PC-9 (cell line): ENCODE measurements around the gene PTPRS. TPM values are rescaled to one million over a fixed set of nuclear protein-coding genes. Genes with fewer than 3 reads are reported as not detected.

Experiments used
- BruUV-seq: library from RNA; stranded (reverse); fragments of 400-500 nt; replicated peaks from 2 replicates; lab custom pipeline; 2021; lab: Mats Ljungman, UMichigan
- CTCF ChIA-PET: fragments of 300-600 bp; sonication (Branson Sonifier 250); formaldehyde crosslinking; loops from one replicate; lab custom pipeline; 2022; ENCODE audit warnings: antibody characterized with exemption; lab: Charles Lee
- POLR2A ChIA-PET: fragments of 300-600 bp; sonication (Branson Sonifier 250); formaldehyde crosslinking; loops from one replicate; lab custom pipeline; 2022; ENCODE audit warnings: antibody characterized with exemption; ENCODE audit not compliant: unreplicated experiment; lab: Charles Lee
- DNase-seq, 2 experiments: peaks; one replicate each; pipeline versions ENCODE4 v3.0.0 to v3.0.0-alpha.2; 2015 to 2022; ENCODE audit warnings: mixed read lengths in 1 of 2
- H2AFZ ChIP-seq: fragments of 200-600 bp; sonication (generic); 2 replicates; pipeline ENCODE4 v1.8.1; 2017; ENCODE audit warnings: antibody characterized with exemption
- H3F3A ChIP-seq: fragments of 200-600 bp; sonication (generic); 2 replicates; pipeline ENCODE4 v1.8.1; 2017; ENCODE audit warnings: antibody characterized with exemption, mild to moderate bottlenecking, low read depth; ENCODE audit not compliant: insufficient read depth
- H3K27ac ChIP-seq: fragments of 200-600 bp; sonication (generic); 2 replicates; pipeline ENCODE4 v1.6.1; 2016; ENCODE audit warnings: mixed run types
- H3K27me3 ChIP-seq: fragments of 200-600 bp; sonication (generic); 2 replicates; pipeline ENCODE4 v1.6.1; 2016; ENCODE audit warnings: low read depth, mixed run types; ENCODE audit not compliant: insufficient read depth
- H3K36me3 ChIP-seq: fragments of 200-600 bp; sonication (generic); 2 replicates; pipeline ENCODE4 v1.6.1; 2016; ENCODE audit warnings: low read depth, mixed run types
- H3K4me1 ChIP-seq: fragments of 200-600 bp; sonication (generic); replicated peaks from 2 replicates; pipeline ENCODE4 v1.6.1; 2016; ENCODE audit warnings: mixed run types; ENCODE audit not compliant: insufficient read depth
- H3K4me2 ChIP-seq: fragments of 200-600 bp; sonication (generic); 2 replicates; pipeline ENCODE4 v1.6.1; 2017; ENCODE audit warnings: mixed run types
- H3K4me3 ChIP-seq: fragments of 200-600 bp; sonication (generic); 2 replicates; pipeline ENCODE4 v1.6.1; 2016; ENCODE audit warnings: mixed run types
- H3K79me2 ChIP-seq: fragments of 200-600 bp; sonication (generic); 2 replicates; pipeline ENCODE4 v1.6.1; 2017; ENCODE audit warnings: low read depth, mixed run types
- H3K9me2 ChIP-seq: fragments of 200-600 bp; sonication (generic); 2 replicates; pipeline ENCODE4 v1.8.1; 2017; ENCODE audit warnings: mild to moderate bottlenecking; ENCODE audit not compliant: insufficient read depth
- H3K9me3 ChIP-seq: fragments of 200-600 bp; sonication (generic); 2 replicates; pipeline ENCODE4 v1.8.1; 2016; ENCODE audit warnings: low read depth; ENCODE audit not compliant: insufficient read depth
- H4K20me1 ChIP-seq: fragments of 200-600 bp; sonication (generic); 2 replicates; pipeline ENCODE4 v1.8.1; 2017; ENCODE audit not compliant: insufficient read depth
- CTCF ChIP-seq: fragments of 200-600 bp; sonication (generic); conservative IDR thresholded peaks from 2 replicates; pipeline ENCODE4 v1.6.1; 2017; ENCODE audit warnings: mixed run types, antibody characterized with exemption, mild to moderate bottlenecking, moderate library complexity
- EZH2 ChIP-seq: fragments of 200-600 bp; sonication (generic); IDR thresholded peaks from 2 replicates; pipeline ENCODE4 v1.8.0; 2017; ENCODE audit warnings: antibody characterized with exemption, low read depth
- intact Hi-C: fragments of 100-400 bp; cut with micrococcal nuclease; formaldehyde crosslinking; loops from one replicate; pipeline ENCODE4 v1.10.0; 2022; ENCODE audit not compliant: unreplicated experiment
- total RNA-seq: library from RNA; stranded (reverse); gene quantifications from 2 replicates; pipeline ENCODE4 v1.2.3, GENCODE V29; 2021

The PTPRS gene
- total RNA-seq, 1 experiment from 2014 or later: 131 TPM

- H3K79me2 ChIP-seq: no peaks in the 10 kb centered on the region
- H3K4me2 ChIP-seq: no peak overlapping the region
- H4K20me1 ChIP-seq: no peaks in the 10 kb centered on the region
- H3K9me3 ChIP-seq: no peaks in the 10 kb centered on the region
- no peaks in the 10 kb centered on the region for H3K36me3 ChIP-seq
- TF ChIP-seq CTCF (no peak), EZH2 (no peak)
- ChIA-PET CTCF (interaction anchor here (0.5 kb wide), 1 partner anchor 170 kb away, joined by 3 read pairs; no protein-coding TSS in a partner anchor), POLR2A (no interaction called here)
- H3K4me1 ChIP-seq: no peaks in the 10 kb centered on the region
- no peaks in the 10 kb centered on the region for H3K9me2 ChIP-seq
- no peak overlapping the region for H3K4me3 ChIP-seq
- BruUV-seq: no TSS peak
- H3K27ac ChIP-seq: no peak overlapping the region
- no peaks in the 10 kb centered on the region for H3F3A ChIP-seq
- no peak overlapping the region for H2AFZ ChIP-seq
- no peak for DNase-seq
- intact Hi-C loops: no loop called here
- peaks cover 18% of the 10 kb centered on the region; the same call in 1 of the 2 replicates for H3K27me3 ChIP-seq
Measured at GRCh38 chr19:5356428-5356827, 15.8 kb upstream of the PTPRS start.

- no peaks in the 10 kb centered on the region for H3K9me3 ChIP-seq
- peaks cover 18% of the 10 kb centered on the region; the same call in 1 of the 2 replicates for H3K27me3 ChIP-seq
- no peaks in the 10 kb centered on the region for H3K4me1 ChIP-seq
- H3F3A ChIP-seq: no peaks in the 10 kb centered on the region
- H2AFZ ChIP-seq: no peak overlapping the region
- H3K4me2 ChIP-seq: no peak overlapping the region
- H3K4me3 ChIP-seq: no peak overlapping the region
- H3K9me2 ChIP-seq: no peaks in the 10 kb centered on the region
- H3K36me3 ChIP-seq: no peaks in the 10 kb centered on the region
- H4K20me1 ChIP-seq: no peaks in the 10 kb centered on the region
- DNase-seq: no peak
- TF ChIP-seq EZH2: no peak
- TF ChIP-seq CTCF: no peak
- H3K27ac ChIP-seq: no peak overlapping the region
- intact Hi-C loops: no loop called here
- ChIA-PET POLR2A (no interaction called here), CTCF (interaction anchor here (0.6 kb wide), 1 partner anchor 466 kb away, joined by 3 read pairs; no protein-coding TSS in a partner anchor)
- H3K79me2 ChIP-seq: no peaks in the 10 kb centered on the region
- BruUV-seq: no TSS peak
Measured at GRCh38 chr19:5355693-5356092, 15.1 kb upstream of the PTPRS start.

GRCh38 chr19:5355076-5355475 lies 14.5 kb upstream of the PTPRS start:
- Histone ChIP-seq H3K27me3 (peaks cover 13% of the 10 kb centered on the region; the same call in 1 of the 2 replicates), H3F3A (no peaks in the 10 kb centered on the region), H4K20me1 (no peaks in the 10 kb centered on the region), H3K4me3 (no peak overlapping the region), H3K4me1 (no peaks in the 10 kb centered on the region), H3K27ac (no peak overlapping the region), H3K9me2 (no peaks in the 10 kb centered on the region), H3K9me3 (no peaks in the 10 kb centered on the region), H3K36me3 (no peaks in the 10 kb centered on the region), H3K79me2 (no peaks in the 10 kb centered on the region), H3K4me2 (no peak overlapping the region), H2AFZ (no peak overlapping the region)
- CTCF ChIA-PET: no interaction called here
- intact Hi-C loops: no loop called here
- BruUV-seq: no TSS peak
- no peak for TF ChIP-seq CTCF
- no peak for TF ChIP-seq EZH2
- POLR2A ChIA-PET: no interaction called here
- DNase-seq: no peak
